ENCODE data around the gene POLD2. TPM values are rescaled to one million over a fixed set of nuclear protein-coding genes. Genes with fewer than 3 reads are reported as not detected.

The POLD2 gene
- total RNA-seq, 3 donors from 2014 or later: 38.9 to 49.8 (median 39.7) TPM

DNA sequence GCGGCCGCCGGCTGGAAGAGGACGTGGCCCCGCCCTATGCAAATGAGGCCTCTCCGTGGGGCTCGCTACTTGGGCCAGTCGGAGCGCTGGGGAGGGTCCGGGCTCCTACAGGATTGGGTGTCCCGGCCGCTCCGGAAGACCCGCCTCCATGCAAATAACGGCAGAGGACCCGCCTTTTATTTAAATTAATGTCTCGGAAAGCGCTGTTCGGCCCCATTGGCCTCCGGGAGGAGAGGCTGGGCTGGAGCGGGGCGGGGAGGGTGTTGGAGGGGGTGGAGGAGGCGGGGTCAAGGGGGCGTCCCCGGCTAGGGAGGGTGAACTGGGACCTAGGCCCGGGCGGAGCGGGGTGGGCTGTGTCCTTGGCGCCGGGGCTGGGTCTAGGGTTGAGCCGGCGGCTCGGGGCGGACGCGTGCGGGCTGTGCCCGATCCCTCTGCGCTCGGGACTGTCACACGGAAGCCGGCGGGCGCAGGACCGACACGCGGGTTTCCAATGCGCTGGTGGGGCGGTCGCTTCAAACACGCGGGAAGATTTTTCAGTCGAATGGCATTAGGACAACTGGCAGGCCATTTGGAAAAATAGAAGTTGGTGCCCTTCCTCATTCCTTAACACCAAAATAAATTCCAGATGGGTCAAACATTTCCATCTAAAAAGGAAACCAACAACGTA, 40.7 kb downstream of the POLD2 start:
- Histone ChIP-seq H3K36me3 (no peaks in the 10 kb centered on the region), H3K27me3 (no peaks in the 10 kb centered on the region), H3K4me3 (peak overlapping the region; percentile 64 to 96 (median 74)), H3K9me3 (no peaks in the 10 kb centered on the region), H3K27ac (peak overlapping the region; percentile 84 to 91), H3K4me1 (no peaks in the 10 kb centered on the region)
- intact Hi-C loops (cut with DNase I; ENCODE audit: low total_unique reads): no loop called here
- TF ChIP-seq, protein P1, sequence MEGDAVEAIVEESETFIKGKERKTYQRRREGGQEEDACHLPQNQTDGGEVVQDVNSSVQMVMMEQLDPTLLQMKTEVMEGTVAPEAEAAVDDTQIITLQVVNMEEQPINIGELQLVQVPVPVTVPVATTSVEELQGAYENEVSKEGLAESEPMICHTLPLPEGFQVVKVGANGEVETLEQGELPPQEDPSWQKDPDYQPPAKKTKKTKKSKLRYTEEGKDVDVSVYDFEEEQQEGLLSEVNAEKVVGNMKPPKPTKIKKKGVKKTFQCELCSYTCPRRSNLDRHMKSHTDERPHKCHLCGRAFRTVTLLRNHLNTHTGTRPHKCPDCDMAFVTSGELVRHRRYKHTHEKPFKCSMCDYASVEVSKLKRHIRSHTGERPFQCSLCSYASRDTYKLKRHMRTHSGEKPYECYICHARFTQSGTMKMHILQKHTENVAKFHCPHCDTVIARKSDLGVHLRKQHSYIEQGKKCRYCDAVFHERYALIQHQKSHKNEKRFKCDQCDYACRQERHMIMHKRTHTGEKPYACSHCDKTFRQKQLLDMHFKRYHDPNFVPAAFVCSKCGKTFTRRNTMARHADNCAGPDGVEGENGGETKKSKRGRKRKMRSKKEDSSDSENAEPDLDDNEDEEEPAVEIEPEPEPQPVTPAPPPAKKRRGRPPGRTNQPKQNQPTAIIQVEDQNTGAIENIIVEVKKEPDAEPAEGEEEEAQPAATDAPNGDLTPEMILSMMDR (IDR thresholded peaks at IDR 0.05): no peak
- peak in 2 of 3 donors; percentile 44 to 76 for TF ChIP-seq POLR2AphosphoS5 (IDR thresholded peaks at IDR 0.05)
- TF ChIP-seq POLR2A (IDR thresholded peaks at IDR 0.05): peak; percentile 28
- peak; percentile 97 to 99 for DNase-seq (ENCODE audit: low spot score in 2 of 2)

DNA sequence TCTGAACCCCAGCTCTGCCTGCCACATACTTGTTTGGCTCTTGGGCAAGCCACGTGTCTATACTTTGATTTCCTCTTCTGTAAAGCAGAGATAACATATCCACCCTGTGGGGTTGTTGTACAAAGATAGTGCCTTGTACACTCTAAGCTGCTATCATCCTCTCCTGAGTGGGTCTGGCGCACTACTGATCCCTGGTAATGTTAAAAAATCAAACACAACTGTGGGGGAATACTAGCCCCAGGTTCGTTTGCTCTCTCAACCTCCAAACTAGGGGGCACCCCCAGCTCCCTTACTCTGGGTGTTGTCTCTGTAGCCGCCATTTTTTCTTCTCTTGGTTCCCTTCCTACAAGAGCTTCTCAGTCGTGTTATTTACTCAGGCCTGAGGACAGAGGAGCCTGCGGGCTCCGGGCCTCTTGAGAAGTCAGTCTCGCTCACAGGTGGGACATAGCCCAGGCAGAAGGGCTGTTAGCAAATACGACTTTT, 42.0 kb downstream of the POLD2 start:
- TF ChIP-seq POLR2AphosphoS5 (IDR thresholded peaks at IDR 0.05) (no peak), POLR2A (IDR thresholded peaks at IDR 0.05) (no peak)
- TF ChIP-seq, protein P1 (IDR thresholded peaks at IDR 0.05): no peak
- Histone ChIP-seq H3K4me1 (no peaks in the 10 kb centered on the region), H3K4me3 (peak overlapping the region; percentile 64 to 96 (median 74)), H3K36me3 (no peaks in the 10 kb centered on the region), H3K9me3 (no peaks in the 10 kb centered on the region), H3K27ac (peak overlapping the region; percentile 84 to 91), H3K27me3 (no peaks in the 10 kb centered on the region)
- intact Hi-C loops (cut with DNase I; ENCODE audit: low total_unique reads): no loop called here
- no peak for DNase-seq (ENCODE audit: low spot score in 2 of 2)

DNA sequence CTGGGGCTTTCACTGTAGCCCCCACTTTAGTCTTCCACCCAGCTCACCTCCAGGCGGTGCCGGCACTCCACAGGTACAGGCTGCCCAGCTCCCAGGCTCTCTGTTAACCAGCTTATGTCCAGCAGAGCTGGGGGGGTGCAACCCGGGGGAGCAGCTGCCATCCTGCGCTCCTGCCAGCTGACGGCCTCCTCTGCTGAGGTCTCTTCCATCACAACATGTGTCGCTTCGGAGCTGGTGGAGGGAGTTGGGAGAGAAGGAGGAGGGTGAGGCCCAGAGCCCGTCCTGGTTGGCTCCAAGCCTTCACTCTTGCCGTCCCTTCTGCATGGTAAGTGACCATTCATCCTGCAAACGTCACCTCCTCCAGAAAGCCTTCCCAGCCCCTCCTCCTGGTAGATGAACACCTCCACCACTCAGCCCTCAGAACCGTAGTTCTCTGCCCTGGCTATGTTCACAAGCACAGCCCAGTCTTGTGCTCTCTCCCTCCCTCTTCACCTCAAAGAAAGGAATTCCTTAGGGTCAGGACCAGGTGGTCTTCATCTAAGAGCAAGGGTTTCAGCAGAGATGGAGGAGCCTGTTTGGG, 42.6 kb downstream of the POLD2 start:
- Histone ChIP-seq H3K27ac (peak overlapping the region; percentile 55 to 84), H3K4me1 (no peaks in the 10 kb centered on the region), H3K27me3 (no peaks in the 10 kb centered on the region), H3K36me3 (no peaks in the 10 kb centered on the region), H3K4me3 (peak overlapping the region in 1 of 3 donors; percentile 96), H3K9me3 (no peaks in the 10 kb centered on the region)
- TF ChIP-seq, protein P1 (IDR thresholded peaks at IDR 0.05): no peak
- TF ChIP-seq POLR2AphosphoS5 (IDR thresholded peaks at IDR 0.05) (no peak), POLR2A (IDR thresholded peaks at IDR 0.05) (no peak)
- intact Hi-C loops (cut with DNase I; ENCODE audit: low total_unique reads): no loop called here
- DNase-seq (ENCODE audit: low spot score in 2 of 2): no peak

DNA sequence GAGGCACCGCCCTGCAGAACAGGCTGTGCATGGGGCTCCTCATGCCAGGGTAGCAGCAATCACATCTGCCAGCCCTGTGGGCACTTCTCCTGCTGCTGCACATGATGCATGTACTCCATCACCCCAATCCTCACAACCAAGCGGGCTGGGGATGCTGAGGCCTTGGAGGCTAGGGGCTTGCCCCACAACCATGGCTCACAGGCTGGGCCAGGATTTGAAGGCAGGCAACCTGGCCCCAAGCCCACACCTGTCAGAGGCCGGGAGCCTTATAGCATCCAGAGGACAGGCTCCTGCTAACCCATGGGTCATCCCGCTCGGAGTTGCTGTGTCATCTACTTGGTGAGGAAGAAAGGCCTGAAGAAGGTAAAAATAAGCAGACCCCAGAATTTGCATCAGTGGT, 43.2 kb downstream of the POLD2 start:
- Histone ChIP-seq H3K4me1 (no peaks in the 10 kb centered on the region), H3K4me3 (no peak overlapping the region), H3K9me3 (no peaks in the 10 kb centered on the region), H3K36me3 (no peaks in the 10 kb centered on the region), H3K27me3 (no peaks in the 10 kb centered on the region), H3K27ac (no peak overlapping the region)
- intact Hi-C loops (cut with DNase I; ENCODE audit: low total_unique reads): no loop called here
- TF ChIP-seq POLR2A (IDR thresholded peaks at IDR 0.05) (no peak), POLR2AphosphoS5 (IDR thresholded peaks at IDR 0.05) (no peak)
- TF ChIP-seq, protein P1 (IDR thresholded peaks at IDR 0.05): no peak
- DNase-seq (ENCODE audit: low spot score in 2 of 2): no peak

DNA sequence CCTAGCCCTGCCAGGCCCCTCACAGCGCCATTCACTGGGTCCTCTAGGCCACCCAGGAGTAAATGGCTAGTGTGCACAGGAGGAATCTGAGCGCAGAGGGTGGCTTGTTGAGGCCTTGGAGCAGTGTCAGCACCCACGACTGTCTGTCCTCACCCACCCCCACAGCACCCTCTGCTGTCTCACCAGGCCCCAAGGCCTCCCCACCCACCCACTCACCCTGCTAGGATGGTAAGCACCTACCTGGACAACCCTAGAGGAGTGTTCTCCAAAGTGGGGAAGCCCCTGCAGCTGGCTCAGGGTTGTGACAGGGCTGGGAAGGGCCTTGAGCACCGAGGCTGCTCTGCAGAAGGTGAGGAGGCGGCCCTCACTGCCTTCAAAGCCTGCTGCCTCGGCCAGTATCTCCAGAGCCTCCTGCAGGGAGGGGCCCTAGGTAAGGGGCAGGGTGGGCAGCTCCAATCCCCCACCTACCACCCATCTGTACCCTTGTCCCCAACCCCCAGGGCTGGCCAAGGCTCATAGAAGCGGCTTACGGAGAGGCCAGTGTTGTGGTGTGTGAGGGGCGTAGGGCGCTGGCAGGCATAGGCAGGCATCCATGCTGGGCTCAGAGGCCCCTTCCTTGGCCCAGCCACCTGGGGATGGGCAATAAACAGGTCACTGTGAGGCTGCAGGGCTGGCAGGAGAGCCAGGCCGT, 43.9 kb downstream of the POLD2 start:
- Histone ChIP-seq H3K27ac (no peak overlapping the region), H3K9me3 (no peaks in the 10 kb centered on the region), H3K4me1 (no peaks in the 10 kb centered on the region), H3K36me3 (no peaks in the 10 kb centered on the region), H3K4me3 (no peak overlapping the region), H3K27me3 (no peaks in the 10 kb centered on the region)
- TF ChIP-seq, protein P1 (IDR thresholded peaks at IDR 0.05): no peak
- no peak for TF ChIP-seq POLR2A (IDR thresholded peaks at IDR 0.05)
- TF ChIP-seq POLR2AphosphoS5 (IDR thresholded peaks at IDR 0.05): no peak
- no peak for DNase-seq (ENCODE audit: low spot score in 2 of 2)
- intact Hi-C loops (cut with DNase I; ENCODE audit: low total_unique reads): no loop called here

All from breast epithelium (tissue), 4 donors.